MM.1S (cell line): ENCODE data around the gene SLC35F1.

ENCODE experiments used
- EZH2 ChIP-seq: fragments of 300-600 bp; sonication (generic); optimal IDR thresholded peaks from 2 replicates; pipeline ENCODE3; 2017; ENCODE audit warnings: low read depth, mild to moderate bottlenecking, antibody characterized with exemption, low read length, mixed read lengths
- EZH2phosphoT487 ChIP-seq: fragments of 300-600 bp; sonication (generic); IDR thresholded peaks from 2 replicates; pipeline ENCODE4 v1.6.1; 2018; ENCODE audit warnings: antibody characterized with exemption, low read length
- TF ChIP-seq, protein P1 (sequence below): fragments of 300-600 bp; sonication (generic); IDR thresholded peaks from 2 replicates; pipeline ENCODE4 v1.5.1; 2016; ENCODE audit warnings: antibody characterized with exemption, low read length, mixed read lengths

DNA sequence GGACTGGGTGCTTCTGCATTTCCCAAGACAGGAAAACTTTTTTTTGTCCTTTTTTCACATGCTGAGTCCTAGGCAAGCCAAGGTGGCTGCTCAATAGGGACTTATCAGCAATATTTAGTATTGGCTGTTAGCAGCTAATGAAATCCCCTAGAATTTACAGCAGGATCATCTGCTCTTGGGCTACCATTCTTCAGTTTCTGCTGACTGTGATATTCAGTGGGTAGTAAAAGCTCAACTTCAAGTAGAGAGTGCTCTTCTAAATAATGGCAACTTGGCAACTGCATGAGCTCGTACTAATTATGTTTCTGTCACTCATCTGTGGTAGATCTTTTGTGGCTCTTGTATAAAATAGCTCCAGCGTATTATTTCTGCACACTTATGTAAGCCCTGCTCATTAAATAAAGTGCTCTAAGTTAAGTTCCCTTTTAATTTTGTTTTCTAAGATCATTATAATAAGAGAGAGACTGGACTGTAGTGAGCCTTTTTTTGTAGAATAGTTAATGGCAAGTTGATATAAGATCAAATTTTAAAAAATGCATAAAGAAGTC lies 110.3 kb downstream of the SLC35F1 start:
- TF ChIP-seq, protein P1, sequence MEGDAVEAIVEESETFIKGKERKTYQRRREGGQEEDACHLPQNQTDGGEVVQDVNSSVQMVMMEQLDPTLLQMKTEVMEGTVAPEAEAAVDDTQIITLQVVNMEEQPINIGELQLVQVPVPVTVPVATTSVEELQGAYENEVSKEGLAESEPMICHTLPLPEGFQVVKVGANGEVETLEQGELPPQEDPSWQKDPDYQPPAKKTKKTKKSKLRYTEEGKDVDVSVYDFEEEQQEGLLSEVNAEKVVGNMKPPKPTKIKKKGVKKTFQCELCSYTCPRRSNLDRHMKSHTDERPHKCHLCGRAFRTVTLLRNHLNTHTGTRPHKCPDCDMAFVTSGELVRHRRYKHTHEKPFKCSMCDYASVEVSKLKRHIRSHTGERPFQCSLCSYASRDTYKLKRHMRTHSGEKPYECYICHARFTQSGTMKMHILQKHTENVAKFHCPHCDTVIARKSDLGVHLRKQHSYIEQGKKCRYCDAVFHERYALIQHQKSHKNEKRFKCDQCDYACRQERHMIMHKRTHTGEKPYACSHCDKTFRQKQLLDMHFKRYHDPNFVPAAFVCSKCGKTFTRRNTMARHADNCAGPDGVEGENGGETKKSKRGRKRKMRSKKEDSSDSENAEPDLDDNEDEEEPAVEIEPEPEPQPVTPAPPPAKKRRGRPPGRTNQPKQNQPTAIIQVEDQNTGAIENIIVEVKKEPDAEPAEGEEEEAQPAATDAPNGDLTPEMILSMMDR, result no peak
- no peak for TF ChIP-seq EZH2phosphoT487
- no peak for TF ChIP-seq EZH2
